LNCAP (cell line): ENCODE data around the gene RAET1G.

ENCODE experiments used
- TF ChIP-seq, protein P1 (sequence below): fragments of 450-650 bp; IDR thresholded peaks from 2 replicates; pipeline ENCODE4 v1.5.1; 2017; ENCODE audit warnings: mild to moderate bottlenecking

RAET1G gene

DNA sequence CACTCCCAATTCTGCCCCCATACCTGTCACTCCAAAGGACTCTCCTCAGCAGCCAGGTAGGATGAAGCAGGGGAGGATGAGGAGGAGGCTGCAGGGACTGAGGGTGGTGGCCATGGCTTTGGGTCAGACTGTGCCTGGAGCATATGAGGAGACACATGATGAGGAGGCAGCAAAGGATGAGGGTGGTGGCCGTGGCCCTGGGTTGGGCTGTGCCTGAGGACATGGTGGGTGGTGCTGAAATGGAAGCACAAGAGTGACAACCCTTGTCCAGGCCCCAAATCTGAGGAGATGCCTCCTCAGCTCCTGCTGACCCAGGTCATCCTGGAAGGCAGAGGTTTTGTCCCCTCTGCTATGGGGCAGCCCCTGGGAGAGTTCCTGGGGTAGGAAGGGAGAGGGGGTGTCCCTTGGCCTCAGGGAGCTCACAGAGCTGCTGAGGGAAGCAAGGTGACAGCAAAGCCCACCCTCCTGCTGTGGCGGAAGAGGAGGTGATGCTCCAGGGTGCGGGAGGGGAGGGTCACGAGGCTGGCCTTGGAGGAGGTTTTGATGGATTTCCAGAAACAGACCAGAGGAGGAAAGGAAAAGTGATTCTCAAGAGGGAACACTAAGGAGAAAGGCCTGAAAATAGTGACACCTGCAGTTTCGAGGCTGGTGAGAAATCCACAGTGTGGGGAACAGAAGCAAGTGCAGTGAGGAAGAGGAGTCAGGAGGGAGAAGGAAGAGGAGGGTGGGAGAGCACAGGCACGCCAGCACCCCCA lies 4.6 kb downstream of the RAET1G start:
- TF ChIP-seq, protein P1, sequence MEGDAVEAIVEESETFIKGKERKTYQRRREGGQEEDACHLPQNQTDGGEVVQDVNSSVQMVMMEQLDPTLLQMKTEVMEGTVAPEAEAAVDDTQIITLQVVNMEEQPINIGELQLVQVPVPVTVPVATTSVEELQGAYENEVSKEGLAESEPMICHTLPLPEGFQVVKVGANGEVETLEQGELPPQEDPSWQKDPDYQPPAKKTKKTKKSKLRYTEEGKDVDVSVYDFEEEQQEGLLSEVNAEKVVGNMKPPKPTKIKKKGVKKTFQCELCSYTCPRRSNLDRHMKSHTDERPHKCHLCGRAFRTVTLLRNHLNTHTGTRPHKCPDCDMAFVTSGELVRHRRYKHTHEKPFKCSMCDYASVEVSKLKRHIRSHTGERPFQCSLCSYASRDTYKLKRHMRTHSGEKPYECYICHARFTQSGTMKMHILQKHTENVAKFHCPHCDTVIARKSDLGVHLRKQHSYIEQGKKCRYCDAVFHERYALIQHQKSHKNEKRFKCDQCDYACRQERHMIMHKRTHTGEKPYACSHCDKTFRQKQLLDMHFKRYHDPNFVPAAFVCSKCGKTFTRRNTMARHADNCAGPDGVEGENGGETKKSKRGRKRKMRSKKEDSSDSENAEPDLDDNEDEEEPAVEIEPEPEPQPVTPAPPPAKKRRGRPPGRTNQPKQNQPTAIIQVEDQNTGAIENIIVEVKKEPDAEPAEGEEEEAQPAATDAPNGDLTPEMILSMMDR = no peak

DNA sequence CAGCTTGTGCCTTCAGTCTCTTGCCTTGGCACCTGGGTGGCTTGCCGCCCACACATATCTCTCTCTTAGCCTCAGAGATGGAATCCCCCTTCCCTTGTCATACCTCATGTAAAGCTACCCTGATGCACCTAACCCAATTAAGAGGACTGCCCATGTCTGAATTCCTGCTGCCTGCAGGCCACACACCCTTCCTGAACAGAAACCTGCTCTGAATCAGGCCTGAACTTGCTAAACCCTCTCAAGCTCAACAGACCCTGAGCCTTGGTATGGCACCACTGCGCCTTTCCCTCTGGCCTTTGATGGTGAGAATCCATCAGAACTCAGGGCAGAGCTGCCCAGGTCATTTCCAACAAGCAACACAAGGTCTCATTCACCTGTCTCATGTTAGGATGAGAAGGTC lies 5.2 kb downstream of the RAET1G start:
- TF ChIP-seq, protein P1 = no peak

DNA sequence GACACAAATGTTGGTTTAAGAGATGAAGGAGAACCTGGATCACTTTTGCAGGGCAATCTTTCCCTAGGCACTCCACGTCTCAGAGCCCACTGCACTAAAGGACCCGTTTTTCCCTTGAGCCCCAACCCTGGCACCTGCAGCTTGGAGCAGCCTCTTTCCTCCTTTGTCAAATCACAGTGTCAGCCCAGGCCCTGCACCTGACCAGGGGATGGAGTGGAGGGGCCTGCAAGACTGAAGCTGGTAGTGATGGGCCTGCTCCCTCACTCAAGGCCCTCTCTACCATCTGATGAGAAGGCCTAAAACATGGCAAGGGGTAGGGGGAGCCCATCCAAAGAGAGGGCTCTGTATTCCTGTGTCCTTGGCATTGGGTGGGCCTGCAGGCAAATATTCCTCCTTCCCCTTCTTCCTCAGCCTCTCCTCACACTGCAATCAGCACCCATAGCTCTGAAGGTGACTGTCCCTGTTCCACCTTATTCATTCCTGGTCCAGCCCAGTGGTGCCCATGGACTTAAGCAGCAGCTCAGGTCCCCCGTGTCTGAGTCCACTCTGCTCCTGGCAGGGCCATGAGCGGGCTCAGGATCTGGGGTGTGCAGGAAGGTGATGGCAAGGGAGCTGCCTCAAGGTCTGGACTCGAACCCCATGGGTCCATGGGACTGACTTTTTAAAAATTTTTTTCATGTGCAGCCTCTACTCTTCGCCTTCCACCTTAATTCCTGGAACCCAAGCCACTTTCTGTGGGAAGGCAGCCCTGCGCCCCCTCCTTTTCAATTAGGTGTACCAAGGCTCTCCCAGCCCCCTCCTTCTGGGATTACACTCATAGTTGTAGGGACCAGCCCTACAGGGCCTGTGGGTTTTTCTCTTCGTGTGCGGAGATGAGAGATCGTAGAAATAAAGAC lies 6.7 kb downstream of the RAET1G start:
- TF ChIP-seq, protein P1 = no peak

DNA sequence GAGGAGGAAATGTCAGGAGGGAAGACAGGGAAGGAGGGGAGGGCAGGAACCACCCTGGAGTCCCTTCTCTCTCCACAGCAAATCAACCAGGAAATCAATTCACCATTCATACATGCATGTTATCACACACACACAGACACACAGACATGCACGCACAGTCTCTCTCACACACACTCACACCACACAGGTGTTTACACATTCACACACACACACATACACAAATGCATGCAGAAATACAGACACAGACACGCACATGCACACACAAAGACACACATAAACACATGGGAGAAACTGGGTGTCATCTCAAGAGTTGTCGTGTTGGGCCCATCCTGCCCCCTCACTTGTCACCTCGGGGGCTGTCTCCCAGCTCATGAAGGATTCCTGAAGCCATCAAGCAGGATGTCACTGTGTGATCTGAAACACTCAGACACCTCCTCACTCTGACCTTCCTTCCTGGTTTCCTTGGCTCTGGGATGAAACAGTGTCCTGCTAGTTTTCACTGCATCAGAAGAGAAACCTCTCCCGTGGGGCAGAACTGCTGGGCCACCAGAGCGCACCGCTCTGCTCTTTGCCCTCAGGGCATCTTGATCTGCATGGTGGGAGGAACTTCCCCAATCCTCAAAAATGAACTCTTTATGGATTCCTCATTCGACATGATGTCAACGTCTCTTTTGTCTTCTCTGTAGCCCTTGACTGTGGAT lies 9.2 kb downstream of the RAET1G start:
- TF ChIP-seq, protein P1 = no peak

DNA sequence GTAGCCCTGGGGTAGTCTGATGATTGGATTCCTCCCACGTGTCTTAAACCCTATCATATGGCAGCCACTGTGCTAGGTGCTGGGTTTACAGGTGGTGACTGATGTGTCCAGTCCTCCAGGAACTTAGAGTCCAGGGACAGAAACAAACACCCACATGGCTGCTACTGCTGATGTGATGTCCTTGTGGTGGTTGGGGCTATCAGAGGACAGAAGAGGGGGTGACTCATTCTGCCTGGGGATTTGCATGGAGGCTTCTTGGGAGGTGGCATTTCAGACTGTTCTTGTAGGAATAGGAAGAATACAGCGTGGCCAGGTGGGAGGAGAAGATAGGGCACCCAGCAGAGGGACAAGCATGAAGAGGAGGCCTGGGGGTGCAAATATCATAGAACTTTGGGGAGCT lies 9.8 kb downstream of the RAET1G start:
- TF ChIP-seq, protein P1 = no peak

DNA sequence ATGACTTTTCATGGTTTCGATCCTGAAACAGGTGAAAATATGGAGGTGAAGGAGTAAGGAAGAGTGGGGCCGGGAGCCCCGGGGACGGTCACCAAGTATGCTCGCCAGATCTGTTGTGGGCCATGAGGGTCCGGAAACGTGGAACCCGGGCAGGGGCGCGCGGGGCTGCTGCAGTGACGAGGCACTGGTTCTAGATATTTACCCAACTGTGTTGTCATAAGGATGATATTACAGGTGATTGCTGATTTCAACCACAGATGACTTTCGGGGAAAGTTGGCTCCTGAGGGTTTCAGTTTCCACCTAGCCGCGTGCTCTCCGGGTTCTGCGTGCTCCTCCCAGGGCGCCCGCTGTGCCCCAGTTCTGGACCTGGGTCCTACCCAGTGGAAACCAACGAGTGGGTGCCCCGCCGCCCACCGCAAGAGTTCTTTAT lies 12.2 kb downstream of the RAET1G start:
- TF ChIP-seq, protein P1 = no peak

DNA sequence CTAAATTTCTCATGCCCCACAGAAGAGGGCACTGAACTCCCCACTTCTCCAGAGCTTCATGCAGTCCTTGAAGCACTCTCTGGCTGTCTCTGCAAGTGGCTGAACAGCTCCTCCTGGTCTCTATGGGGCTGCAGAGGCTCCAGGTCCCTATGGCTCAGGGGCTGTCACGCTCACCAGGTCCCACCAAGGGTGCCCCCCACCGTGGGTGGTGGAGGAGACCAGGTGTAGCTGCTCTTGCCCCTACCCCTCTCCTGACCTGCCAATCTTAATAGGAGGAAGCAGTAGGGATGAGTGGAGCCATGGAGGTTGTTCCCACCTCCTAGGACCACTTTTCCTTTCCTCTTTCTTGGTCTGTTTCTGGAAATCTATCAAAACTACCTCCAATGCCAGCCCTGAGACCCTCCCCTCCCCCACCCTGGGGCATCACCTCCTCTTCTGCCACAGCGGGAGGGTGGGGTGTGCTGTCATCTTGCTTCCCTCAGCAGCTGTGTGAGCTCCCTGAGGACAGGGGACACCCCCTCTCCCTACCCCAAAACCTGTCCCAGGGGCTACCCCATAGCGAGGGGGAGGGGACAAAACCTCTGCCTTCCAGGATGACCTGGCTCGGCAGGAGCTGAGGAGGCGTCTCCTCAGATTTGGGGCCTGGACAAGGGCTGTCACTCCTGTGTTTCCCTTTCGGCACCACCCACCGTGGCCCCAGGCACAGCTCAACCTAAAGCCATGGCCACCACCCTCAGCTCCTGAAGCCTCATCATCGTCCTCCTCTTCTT lies 13.0 kb downstream of the RAET1G start:
- TF ChIP-seq, protein P1 = no peak
